GM18502 (cell line): ENCODE data around the gene GLT8D1.
"Not testable (repeated sequence)": the region's sequence is repeated elsewhere in the genome, so short reads cannot be mapped to it uniquely, and the experiment has no call there.

Experiments used
- ATAC-seq: cut with Tn5 transposase; IDR thresholded peaks from one replicate; pipeline ENCODE4 v1.9.1; 2021; ENCODE audit warnings: mild to moderate bottlenecking; ENCODE audit not compliant: unreplicated experiment, poor library complexity

GLT8D1 gene, protein sequence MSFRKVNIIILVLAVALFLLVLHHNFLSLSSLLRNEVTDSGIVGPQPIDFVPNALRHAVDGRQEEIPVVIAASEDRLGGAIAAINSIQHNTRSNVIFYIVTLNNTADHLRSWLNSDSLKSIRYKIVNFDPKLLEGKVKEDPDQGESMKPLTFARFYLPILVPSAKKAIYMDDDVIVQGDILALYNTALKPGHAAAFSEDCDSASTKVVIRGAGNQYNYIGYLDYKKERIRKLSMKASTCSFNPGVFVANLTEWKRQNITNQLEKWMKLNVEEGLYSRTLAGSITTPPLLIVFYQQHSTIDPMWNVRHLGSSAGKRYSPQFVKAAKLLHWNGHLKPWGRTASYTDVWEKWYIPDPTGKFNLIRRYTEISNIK

DNA sequence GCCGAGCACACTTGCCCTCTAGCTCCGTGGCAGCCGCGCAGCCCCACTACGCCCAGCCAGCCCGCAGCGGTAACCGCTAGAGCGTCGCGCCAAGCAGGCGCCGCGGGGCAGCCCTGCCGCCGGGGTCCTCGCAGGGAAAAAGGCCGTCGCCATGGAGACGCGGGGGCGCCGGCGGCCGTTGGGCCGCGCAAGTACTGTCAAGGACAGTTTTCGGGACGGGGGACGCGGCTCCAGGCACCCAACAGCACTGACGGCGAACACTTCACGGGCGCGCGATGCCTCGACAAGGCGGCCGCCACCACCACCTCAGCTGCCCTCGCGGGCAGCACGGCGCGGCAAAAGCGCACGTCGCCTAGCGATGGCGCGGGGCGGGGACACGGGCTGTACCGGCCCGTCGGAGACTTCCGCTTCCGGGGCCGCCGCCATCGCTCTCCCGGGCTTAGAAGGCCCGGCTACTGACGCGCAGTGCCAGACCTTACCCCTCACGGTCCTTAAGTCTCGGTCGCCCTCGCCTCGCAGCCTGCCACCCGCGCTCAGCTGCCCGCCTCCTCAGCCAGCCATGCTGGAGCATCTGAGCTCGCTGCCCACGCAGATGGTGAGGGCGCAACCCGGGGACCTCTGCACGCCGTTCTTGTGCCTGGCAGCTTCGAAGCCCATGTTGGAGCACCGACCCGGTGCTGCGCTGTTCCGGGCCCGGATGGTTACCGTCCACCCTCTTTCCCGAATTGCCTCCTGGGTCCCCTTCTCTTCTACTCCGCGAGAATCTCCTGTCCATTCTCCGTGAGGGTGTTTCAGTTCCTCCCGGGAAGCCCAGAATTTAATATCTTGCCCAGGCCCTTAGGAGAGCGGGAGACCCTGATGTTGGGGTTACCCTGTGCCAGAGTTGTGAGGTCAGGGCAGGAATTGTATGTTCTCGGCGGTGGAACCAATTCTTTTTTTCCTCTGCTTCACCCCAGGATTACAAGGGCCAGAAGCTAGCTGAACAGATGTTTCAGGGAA, at the start of gene GLT8D1, which contains the start of gene SPCS1:
Gene GLT8D1, minus strand, starts transcription at position 104 of the 999 bp plus-strand sequence. CDS start 5,331 bp downstream, outside the sequence.
Gene SPCS1, plus strand, starts transcription at position 419 of the 999 bp plus-strand sequence. Its CDS starts 141 bp downstream, at position 560.
- ATAC-seq: peak; percentile 79

DNA sequence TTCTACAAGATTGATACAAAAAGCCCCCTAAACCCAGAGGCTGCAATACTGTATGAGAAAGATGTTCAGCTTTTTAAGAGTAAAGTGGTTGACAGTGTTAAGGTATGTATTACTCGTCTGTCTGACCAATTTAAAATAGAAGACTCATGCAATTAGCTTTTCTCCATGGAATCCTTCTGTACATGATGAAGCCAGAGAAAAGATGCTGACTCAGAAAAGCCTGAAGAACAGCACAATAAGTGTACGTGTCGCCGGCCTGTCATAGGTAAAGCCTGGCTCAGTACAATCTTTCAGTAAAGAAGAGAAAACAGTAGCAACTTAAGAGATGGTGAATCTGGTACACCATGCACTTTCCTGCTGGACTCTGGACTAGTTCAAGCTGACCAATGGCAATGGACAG, 48.8 kb upstream of the GLT8D1 start:
- ATAC-seq: no peak

DNA sequence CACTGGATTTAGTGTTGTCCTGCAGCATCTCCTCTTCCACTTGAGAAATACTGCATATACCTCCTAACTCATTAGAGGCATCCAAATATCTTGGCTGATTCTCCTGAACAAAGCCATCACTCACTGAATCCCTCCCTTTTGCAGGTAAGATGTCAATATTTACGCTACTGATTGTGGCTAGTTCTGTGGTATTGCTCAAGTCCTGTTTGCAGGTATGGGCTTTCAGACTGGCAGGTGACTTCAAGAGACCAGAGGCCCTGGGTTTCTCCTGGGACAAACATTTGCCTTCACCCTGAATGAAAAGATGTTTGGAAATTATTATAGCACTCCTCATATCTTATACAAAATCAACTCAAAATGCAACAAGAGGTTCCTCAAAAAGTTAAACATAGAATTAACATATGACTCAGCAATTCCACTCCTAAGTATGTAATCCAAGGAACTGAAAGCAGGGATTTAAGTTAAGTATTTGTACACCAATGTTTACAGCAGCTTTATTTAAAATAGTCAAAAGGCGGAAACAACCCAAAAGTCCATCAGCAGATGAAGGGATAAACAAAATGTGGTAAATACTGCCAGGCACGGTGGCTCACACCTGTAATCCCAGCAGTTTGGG, 46.6 kb upstream of the GLT8D1 start:
- ATAC-seq: no peak

DNA sequence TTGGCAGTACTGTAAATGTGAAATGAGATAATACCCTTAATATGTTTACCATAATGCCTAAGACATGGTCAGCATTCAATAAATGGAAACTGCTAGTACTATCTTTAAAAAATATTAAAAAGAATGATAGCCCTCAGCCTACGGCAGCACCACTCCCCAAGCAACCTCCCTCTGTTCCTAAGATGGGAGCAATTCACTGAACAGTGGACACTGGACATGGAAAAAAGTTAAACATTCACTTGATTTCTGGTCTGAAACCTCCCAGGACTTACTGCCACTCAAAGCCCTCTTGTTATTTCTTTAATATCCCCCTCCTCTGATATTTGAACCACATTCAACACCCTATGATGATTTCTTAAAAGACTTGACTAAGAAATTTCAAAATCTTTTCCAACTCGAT, 38.1 kb upstream of the GLT8D1 start:
- no peak for ATAC-seq

DNA sequence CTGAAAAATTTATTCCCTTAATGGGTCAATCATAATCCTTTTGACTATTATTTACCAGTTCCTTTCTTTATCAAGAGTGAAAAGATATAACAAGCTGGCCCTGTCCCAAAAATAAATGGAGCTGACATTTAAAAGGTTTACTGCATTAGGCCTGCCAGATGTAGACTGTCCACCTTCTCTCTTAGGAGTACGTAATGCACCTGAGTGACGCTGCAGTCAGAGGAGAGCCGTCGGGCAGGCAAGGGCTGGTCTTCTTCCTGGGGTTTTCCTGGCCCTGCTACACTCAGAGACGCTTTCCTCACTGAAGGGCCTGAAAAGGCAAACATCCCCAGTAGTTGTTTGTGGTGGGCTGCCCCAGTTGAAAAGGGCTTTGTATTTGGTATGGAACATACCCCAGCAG, 37.6 kb upstream of the GLT8D1 start:
- no peak for ATAC-seq

DNA sequence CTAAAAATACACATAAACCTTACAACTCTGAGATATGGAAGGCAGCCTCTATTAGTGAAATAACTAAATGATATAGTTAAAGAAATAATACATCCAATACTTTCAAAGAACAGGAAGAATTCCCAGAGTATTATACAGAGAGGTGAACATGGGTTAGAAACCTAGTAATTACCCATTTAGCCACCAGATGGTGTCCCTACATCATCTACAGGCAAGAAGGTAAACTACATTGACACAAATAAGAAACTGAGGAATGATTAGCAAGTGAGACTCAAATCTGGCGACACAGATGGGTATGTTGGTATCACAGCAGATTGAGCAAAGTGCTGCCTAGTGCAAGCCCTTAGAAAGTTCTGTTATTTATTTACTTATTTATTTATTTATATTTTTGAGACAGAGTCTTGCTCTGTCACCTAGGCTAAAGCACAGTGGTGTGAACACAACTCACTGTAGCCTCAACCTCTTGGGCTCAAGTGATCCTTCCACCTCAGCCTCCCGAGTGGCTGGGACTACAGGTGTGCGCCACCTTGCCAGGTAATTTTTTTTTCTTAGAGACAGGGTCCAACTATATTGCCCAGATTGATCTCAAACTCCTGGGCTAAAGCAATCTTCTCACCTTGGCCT, 36.9 kb upstream of the GLT8D1 start:
- no peak for ATAC-seq

DNA sequence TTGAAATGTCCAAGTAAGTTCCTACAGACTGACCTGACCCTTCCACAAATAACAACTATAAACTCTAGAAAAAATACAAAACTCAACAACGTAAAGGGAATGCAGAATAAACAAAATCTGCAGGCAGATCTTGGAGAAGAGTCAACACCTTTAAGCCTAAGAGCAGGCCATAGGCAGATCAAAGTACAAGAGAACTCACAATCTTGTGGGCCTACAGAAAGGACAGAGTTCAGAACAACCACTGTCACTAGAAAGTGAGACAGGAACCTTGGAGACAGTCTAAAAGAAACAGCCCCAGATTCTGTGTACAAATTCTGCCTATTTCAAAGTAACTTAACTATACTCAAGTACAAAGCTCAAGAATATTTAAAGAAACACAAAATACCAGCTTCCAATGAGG, 34.1 kb upstream of the GLT8D1 start:
- ATAC-seq: no peak

DNA sequence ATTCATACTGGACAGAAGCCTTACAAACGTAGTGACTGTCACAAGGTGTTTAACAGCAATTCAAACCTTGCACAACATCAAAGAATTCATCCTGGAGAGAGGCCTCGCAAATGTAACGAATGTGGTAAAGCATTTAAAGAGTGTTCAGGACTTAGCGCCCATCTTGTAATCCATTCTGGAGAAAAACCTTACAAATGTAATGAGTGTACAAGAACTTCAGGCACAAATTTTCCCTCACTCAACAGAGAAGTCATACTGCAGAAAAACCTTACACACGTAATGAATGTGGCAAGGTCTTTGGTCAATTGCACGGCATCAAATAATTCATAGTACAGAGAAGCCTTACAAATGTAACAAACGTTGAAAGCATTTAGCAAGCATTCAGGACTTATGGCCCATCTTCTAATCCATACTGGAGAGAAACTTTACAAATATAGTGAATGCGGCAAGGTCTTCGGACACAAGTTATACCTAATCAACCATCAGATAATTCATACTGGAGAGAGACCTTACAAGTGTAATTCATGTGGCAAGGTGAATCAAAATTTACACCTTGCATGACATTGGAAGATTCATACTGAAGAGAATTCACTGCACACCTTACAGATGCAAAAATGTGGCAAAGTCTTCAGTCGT, 27.8 kb upstream of the GLT8D1 start:
- ATAC-seq: no peak

DNA sequence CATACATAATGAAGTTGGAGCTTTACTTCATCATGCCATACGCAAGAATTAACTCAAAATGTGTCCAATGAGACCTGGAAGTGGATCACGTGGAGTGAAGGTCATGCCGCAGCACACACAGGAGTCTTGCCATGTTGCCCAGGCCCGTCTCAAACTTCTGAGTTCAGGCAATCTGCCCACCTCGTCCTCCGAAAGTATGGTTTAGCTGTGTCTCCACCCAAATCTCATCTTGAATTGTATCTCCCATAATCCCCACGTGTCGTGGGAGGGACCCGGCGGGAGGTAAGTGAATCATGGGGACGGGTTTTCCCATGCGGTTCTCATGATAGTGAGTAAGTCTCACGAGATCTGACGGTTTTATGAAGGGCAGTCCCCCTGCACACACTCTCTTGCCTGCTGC, 26.0 kb upstream of the GLT8D1 start:
- no peak for ATAC-seq

DNA sequence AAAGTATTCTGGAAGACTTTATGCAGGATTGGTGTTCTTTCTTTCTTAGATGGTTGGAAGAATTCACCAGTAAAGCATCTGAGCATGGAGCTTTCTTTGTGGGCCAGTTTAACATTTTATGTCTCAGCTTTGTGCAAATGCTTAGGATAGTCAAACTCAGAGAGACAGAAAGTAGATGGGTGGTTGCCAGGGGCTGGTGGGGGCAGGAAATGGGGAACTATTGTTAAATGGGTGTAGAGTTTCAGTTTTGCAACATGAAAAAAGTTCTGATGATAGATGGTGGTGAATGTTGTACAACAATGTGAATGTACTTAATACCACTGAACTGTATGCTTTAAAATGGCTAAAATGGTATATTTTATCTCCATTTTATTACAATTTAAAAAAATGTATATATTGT, 25.1 kb upstream of the GLT8D1 start:
- ATAC-seq: no peak

DNA sequence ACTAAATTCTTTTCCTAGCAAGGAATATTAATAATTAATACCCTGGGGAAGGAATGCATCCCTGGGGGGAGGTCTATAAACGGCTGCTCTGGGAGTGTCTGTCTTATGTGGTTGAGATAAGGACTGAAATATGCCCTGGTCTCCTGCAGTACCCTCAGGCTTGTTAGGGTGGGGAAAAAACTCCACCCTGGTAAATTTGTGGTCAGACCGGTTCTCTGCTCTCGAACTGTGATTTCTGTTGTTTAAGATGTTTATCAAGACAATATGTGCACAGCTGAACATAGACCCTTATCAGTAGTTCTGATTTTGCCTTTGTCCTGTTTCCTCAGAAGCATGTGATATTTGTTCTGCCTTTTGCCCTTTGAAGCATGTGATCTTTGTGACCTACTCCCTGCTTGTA, 23.2 kb upstream of the GLT8D1 start:
- ATAC-seq: not testable (repeated sequence)

DNA sequence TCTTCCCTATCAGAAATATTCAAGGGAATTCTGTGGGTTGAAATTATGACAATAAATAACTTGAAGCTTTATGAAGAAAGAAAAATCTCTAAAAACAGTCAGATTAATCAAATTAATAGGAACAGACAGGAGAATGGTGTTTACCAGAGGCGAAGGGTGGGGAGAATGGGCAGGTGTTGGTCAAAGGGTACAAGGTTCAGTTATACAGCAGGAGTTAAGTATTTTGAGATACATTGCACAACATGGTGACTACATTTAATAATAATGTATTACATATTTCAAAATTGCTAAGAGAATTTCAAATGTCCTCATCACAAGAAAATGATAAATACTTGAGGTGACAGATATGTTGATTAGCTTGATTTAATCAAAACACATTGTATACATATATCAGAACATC, 18.9 kb upstream of the GLT8D1 start:
- ATAC-seq: no peak

DNA sequence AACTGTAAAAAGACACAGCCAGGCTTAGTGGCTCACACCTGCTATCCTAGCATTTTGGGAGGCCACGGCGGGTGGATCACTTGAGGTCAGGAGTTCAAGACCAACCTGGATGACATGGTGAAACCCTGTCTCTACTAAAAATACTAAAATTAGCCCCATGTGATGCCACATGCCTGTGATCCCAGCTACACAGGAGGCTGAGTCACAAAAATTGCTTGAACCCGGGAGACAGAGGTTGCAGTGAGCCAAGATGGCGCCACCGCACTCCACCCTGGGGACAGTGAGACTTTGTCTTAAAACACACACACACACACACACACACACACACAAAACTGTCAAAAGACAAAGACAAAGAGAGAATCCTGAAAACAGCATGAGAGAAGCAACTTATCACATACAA, 18.3 kb upstream of the GLT8D1 start:
- ATAC-seq: no peak

DNA sequence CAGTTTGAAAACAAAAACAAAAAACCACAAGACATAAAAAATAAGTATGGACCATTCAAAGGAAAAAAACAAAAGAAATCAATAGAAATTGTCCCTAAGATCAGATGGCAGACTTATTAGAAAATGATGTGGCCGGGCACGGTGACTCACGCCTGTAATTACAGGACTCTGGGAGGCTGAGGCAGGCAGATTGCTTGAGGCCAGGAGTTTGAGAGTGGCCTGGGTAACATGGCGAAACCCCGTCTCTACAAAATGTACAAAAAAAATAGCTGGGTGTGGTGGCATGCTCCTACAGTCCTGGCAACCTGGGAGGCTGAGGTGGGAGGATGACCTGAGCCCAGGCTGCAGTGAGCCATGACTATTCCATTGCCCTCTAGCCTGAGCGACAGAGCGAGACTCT, 16.9 kb upstream of the GLT8D1 start:
- ATAC-seq: no peak

DNA sequence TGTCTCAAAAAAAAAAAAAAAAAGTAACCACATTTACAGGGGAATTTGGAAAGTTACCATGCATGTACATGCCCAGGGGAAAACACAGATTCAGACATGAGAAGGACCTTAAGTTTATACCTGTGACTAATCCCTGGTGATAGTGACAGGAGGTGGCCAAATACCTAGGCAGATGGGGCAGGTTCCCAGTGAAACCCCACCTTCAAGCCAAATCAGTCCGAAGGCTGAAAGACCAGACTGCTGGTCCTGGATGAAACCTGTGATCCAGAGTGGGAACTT, 16.1 kb upstream of the GLT8D1 start:
- ATAC-seq: no peak

DNA sequence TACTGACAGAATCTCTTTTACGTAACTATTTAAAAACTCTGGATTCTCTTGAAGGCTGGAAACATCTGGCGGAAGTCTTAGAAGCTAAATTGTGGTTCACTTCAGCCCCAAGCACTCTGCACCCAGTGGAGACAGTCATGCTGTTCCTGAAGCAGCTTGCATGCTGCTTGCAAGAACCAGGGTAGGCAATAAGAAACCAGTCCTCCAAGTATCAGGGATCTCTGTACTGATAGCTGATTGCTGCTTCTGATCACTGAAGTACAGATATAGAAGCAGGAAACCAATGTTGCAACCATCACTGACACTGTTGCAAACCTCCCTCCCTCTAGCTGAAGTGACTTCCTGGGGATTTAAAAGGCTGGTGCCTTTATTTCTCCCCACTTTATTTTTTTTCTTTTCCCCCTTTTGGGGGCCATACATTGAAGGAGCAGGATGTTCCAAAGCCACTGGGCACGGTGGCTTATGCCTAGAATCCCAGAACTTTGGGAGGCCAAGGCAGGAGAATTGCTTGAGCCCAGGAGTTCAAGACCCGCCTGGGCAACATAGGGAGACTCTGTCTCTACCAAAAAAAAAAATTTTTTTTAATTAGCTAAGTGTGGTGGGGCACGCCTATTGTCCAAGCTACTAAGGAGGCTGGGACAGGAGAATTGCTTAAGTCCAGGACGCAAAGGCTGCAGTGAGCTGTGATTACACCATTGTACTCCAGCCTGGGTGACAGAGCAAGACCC, 15.6 kb upstream of the GLT8D1 start:
- peak; percentile 86 for ATAC-seq

DNA sequence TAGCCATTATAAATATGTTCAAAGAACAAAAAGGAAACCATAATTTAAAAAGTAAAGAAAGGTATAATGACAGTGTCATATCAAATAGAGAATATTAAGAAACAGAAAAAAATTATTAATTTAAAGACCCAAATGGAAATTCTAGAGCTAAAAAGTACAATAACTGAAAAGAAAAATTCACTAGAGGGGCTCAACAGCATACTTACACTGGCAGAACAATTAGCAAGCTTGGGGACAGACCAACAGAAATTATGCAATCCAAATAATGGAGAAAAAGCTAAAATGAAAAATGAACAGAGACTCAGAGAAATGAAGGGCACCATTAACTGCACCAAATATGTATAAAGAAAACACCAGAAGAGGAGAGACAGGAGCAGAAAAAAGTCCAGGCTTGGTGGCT, 14.0 kb upstream of the GLT8D1 start:
- ATAC-seq: no peak

DNA sequence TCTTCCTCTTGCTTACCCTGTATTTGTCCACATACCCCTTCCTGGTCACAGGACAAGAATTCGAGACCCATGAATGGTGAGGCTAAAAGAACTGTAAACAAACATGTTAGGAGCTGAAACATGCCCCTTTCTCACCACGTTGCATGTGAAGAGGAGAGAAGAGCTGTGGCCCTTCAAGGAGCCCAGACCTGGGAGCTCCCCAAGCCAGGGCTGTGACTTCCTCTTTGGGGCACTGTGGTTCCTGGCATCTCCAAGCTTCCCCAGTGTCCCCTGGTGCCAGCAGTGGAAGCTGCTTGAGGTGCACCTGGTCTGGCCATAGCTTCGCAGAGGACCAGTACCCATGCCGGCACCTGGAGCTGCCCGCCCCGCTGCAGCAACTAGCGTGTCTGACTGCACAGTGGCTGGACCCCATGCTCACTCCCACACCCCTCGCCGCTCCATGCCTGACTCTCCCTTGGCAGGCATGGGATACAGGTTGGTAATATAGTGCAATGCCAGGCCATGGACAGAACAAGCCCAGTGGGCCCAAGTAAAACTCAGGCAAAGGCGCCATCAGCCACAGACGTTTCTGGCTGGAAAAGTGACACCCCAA, 10.2 kb upstream of the GLT8D1 start:
- no peak for ATAC-seq
